ENCODE results near the gene TRIM71. TPM values are rescaled to one million over a fixed set of nuclear protein-coding genes. Genes with fewer than 3 reads are reported as not detected.
A peak's percentile ranks its signal among the peaks of the same experiment; 100 is the strongest.

Gene TRIM71
- total RNA-seq, 1 experiment from 2014 or later: 0.17 TPM

GRCh38 chr3:32872487-32873382 lies 54.9 kb downstream of the TRIM71 start:
- no peaks in the 10 kb centered on the region for H3K9me2 ChIP-seq (ENCODE audit: insufficient read depth)
- no peak overlapping the region for H3K27ac ChIP-seq (ENCODE audit: low read depth, low read length)
- TF ChIP-seq EZH2 (IDR thresholded peaks at IDR 0.05): no peak
- H3K4me1 ChIP-seq (ENCODE audit: control insufficient read depth in 1 of 2, insufficient read depth in 2 of 2, low read length in 2 of 2): peaks cover 16 to 26% of the 10 kb centered on the region in 2 experiments
- H4K20me1 ChIP-seq (ENCODE audit: insufficient read depth): no peaks in the 10 kb centered on the region
- no peak overlapping the region for H2AFZ ChIP-seq (ENCODE audit: low read depth, low read length, poor library complexity, severe bottlenecking)
- no peaks in the 10 kb centered on the region for H3K9me3 ChIP-seq (ENCODE audit: control insufficient read depth in 1 of 2, insufficient read depth in 1 of 2, low read depth in 1 of 2, low read length in 2 of 2)
- no peak overlapping the region for H3K4me3 ChIP-seq (replicated peaks in 1 of 2; ENCODE audit: low read depth in 1 of 2, low read length in 2 of 2)
- H3K4me2 ChIP-seq (ENCODE audit: low read length): no peak overlapping the region
- ChIA-PET POLR2A (interaction anchor here (1.0 kb wide), 1 partner anchor 188 kb away, joined by 3 read pairs; the partner anchor contains the start of gene CNOT10), CTCF (no interaction called here), RAD21 (ENCODE audit: low non-redundant PET in 1 of 2, low total read pairs in 2 of 2, uncharacterized antibody in 2 of 2, unreplicated experiment in 2 of 2) (no interaction called here)
- no peak for DNase-seq (ENCODE audit: low read depth, low spot score)
- no TSS peak for BruUV-seq (replicated peaks)
- H3K27me3 ChIP-seq (ENCODE audit: insufficient read depth, low read length): peaks cover 3% of the 10 kb centered on the region; the same call in 1 of the 2 replicates
- no peaks in the 10 kb centered on the region for H3K79me2 ChIP-seq (ENCODE audit: insufficient read depth, low read length)
- H3K9ac ChIP-seq (ENCODE audit: low read length): no peak overlapping the region
- intact Hi-C loops (cut with micrococcal nuclease): no loop called here
- H3K36me3 ChIP-seq (ENCODE audit: control insufficient read depth in 1 of 2, insufficient read depth in 2 of 2, low read length in 2 of 2): no peaks in the 10 kb centered on the region
- no peak for ATAC-seq

DNA sequence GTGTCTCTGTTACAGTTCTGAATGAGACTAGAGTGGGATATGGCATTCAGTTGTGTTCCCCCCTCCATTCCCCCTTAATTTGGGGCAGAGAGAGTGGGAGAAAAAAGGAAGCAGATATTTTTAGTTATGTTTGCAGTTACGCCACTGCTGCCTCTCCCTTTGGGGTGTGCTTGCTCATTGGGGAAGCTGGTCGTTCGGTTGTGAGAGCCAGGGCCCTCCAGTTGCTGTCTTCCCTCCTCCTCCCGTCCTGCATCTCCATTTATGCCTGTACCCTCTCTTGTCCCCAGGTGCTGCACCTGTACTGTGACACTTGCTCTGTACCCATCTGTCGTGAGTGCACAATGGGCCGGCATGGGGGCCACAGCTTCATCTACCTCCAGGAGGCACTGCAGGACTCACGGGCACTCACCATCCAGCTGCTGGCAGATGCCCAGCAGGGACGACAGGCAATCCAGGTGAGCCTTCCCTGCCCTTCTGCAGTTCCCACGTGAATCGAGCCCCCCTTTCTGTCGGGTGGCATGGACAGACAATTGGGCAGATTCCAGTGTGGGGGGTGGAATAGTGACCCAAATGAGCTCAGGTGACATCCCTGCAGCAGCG lies 55.8 kb downstream of the TRIM71 start:
- ChIA-PET CTCF (no interaction called here), POLR2A (no interaction called here), RAD21 (ENCODE audit: low non-redundant PET in 1 of 2, low total read pairs in 2 of 2, uncharacterized antibody in 2 of 2, unreplicated experiment in 2 of 2) (no interaction called here)
- Histone ChIP-seq H3K9me2 (ENCODE audit: insufficient read depth) (no peaks in the 10 kb centered on the region), H3K27me3 (ENCODE audit: insufficient read depth, low read length) (peaks cover 3% of the 10 kb centered on the region; the same call in 1 of the 2 replicates), H3K4me3 (replicated peaks in 1 of 2; ENCODE audit: low read depth in 1 of 2, low read length in 2 of 2) (no peak overlapping the region), H3K4me2 (ENCODE audit: low read length) (no peak overlapping the region), H4K20me1 (ENCODE audit: insufficient read depth) (no peaks in the 10 kb centered on the region), H3K9me3 (ENCODE audit: control insufficient read depth in 1 of 2, insufficient read depth in 1 of 2, low read depth in 1 of 2, low read length in 2 of 2) (no peaks in the 10 kb centered on the region), H3K9ac (ENCODE audit: low read length) (no peak overlapping the region), H3K36me3 (ENCODE audit: control insufficient read depth in 1 of 2, insufficient read depth in 2 of 2, low read length in 2 of 2) (no peaks in the 10 kb centered on the region), H2AFZ (ENCODE audit: low read depth, low read length, poor library complexity, severe bottlenecking) (no peak overlapping the region), H3K79me2 (ENCODE audit: insufficient read depth, low read length) (no peaks in the 10 kb centered on the region), H3K27ac (ENCODE audit: low read depth, low read length) (no peak overlapping the region), H3K4me1 (ENCODE audit: control insufficient read depth in 1 of 2, insufficient read depth in 2 of 2, low read length in 2 of 2) (peaks cover 16 to 26% of the 10 kb centered on the region in 2 experiments)
- TF ChIP-seq TCF7L2 (IDR thresholded peaks at IDR 0.05; ENCODE audit: borderline replicate concordance, extremely low read depth, insufficient read depth, insufficient read length) (no peak), RAD21 (IDR thresholded peaks at IDR 0.05; ENCODE audit: low read depth) (peak; percentile 33), CTCF (IDR thresholded peaks at IDR 0.05 in 2 of 3, conservative IDR thresholded peaks at IDR 0.05 in 1 of 3; ENCODE audit: borderline replicate concordance in 1 of 3, insufficient read depth in 1 of 3, low read depth in 2 of 3, low read length in 2 of 3) (peak in 2 of 3 experiments; percentile 56 to 57; a peak in 4 of 6 replicates)
- TF ChIP-seq, protein P1, sequence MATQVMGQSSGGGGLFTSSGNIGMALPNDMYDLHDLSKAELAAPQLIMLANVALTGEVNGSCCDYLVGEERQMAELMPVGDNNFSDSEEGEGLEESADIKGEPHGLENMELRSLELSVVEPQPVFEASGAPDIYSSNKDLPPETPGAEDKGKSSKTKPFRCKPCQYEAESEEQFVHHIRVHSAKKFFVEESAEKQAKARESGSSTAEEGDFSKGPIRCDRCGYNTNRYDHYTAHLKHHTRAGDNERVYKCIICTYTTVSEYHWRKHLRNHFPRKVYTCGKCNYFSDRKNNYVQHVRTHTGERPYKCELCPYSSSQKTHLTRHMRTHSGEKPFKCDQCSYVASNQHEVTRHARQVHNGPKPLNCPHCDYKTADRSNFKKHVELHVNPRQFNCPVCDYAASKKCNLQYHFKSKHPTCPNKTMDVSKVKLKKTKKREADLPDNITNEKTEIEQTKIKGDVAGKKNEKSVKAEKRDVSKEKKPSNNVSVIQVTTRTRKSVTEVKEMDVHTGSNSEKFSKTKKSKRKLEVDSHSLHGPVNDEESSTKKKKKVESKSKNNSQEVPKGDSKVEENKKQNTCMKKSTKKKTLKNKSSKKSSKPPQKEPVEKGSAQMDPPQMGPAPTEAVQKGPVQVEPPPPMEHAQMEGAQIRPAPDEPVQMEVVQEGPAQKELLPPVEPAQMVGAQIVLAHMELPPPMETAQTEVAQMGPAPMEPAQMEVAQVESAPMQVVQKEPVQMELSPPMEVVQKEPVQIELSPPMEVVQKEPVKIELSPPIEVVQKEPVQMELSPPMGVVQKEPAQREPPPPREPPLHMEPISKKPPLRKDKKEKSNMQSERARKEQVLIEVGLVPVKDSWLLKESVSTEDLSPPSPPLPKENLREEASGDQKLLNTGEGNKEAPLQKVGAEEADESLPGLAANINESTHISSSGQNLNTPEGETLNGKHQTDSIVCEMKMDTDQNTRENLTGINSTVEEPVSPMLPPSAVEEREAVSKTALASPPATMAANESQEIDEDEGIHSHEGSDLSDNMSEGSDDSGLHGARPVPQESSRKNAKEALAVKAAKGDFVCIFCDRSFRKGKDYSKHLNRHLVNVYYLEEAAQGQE (IDR thresholded peaks at IDR 0.05; ENCODE audit: low read depth): no peak
- BruUV-seq (replicated peaks): no TSS peak
- intact Hi-C loops (cut with micrococcal nuclease): no loop called here
- ATAC-seq (peak; percentile 55), DNase-seq (ENCODE audit: low read depth, low spot score) (no peak)

Data from HCT116 (cell line).